Neural cell (in vitro differentiated cells): ENCODE results near the gene NCS1.

ENCODE experiments used
- EP300 ChIP-seq: fragments of 450-650 bp; conservative IDR thresholded peaks from 2 replicates; pipeline ENCODE4 v1.6.1; 2014; ENCODE audit warnings: antibody characterized with exemption, mild to moderate bottlenecking, moderate library complexity; ENCODE audit not compliant: poor library complexity, severe bottlenecking
- TF ChIP-seq, protein P1 (sequence below): fragments of 450-650 bp; IDR thresholded peaks from 2 replicates; pipeline ENCODE4 v1.5.1; 2014; ENCODE audit warnings: antibody characterized with exemption, mild to moderate bottlenecking, moderate library complexity; ENCODE audit not compliant: poor library complexity, severe bottlenecking

- TF ChIP-seq, protein P1, sequence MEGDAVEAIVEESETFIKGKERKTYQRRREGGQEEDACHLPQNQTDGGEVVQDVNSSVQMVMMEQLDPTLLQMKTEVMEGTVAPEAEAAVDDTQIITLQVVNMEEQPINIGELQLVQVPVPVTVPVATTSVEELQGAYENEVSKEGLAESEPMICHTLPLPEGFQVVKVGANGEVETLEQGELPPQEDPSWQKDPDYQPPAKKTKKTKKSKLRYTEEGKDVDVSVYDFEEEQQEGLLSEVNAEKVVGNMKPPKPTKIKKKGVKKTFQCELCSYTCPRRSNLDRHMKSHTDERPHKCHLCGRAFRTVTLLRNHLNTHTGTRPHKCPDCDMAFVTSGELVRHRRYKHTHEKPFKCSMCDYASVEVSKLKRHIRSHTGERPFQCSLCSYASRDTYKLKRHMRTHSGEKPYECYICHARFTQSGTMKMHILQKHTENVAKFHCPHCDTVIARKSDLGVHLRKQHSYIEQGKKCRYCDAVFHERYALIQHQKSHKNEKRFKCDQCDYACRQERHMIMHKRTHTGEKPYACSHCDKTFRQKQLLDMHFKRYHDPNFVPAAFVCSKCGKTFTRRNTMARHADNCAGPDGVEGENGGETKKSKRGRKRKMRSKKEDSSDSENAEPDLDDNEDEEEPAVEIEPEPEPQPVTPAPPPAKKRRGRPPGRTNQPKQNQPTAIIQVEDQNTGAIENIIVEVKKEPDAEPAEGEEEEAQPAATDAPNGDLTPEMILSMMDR = no peak
- no peak for TF ChIP-seq EP300
These were observed 3.2 kb downstream of the NCS1 start for GRCh38 chr9:130175355-130175754.
